HepG2 (cell line): ENCODE data around the gene ARID1A.

Source experiments
- CBX2 ChIP-seq, 2 experiments: fragments of 200-600 bp in 1 of 2; sonication (generic); formaldehyde crosslinking in 1 of 2; IDR thresholded peaks; 2 replicates each; pipeline versions ENCODE4 v1.7.0 to v1.8.1; 2018 to 2022; ENCODE audit warnings: low read depth in 2 of 2, low read length in 1 of 2, mild to moderate bottlenecking in 1 of 2, missing genetic modification reagents in 1 of 2
- CTCF ChIP-seq: sonication (generic); formaldehyde crosslinking; IDR thresholded peaks from 2 replicates; pipeline ENCODE4 v1.5.0; 2020; ENCODE audit warnings: mild to moderate bottlenecking, missing genetic modification reagents, moderate library complexity
- GFI1 ChIP-seq: sonication (generic); formaldehyde crosslinking; IDR thresholded peaks from 2 replicates; pipeline ENCODE4 v1.5.0; 2020; ENCODE audit warnings: missing genetic modification reagents, mild to moderate bottlenecking, borderline replicate concordance
- IRX3 ChIP-seq: sonication (generic); formaldehyde crosslinking; IDR thresholded peaks from 2 replicates; pipeline ENCODE4 v1.8.1; 2023; ENCODE audit warnings: mild to moderate bottlenecking, low read depth, missing genetic modification reagents, borderline replicate concordance
- MYC ChIP-seq: sonication (generic); formaldehyde crosslinking; IDR thresholded peaks from 2 replicates; pipeline ENCODE4 v1.9.0; 2021; ENCODE audit warnings: missing genetic modification reagents, borderline replicate concordance
- NCOA1 ChIP-seq: sonication (generic); formaldehyde crosslinking; IDR thresholded peaks from 2 replicates; pipeline ENCODE4 v1.9.0; 2021; ENCODE audit warnings: missing genetic modification reagents
- POLR2A ChIP-seq, 2 experiments: IDR thresholded peaks; 2 replicates each; pipeline ENCODE4 v1.6.1; 2011; ENCODE audit warnings: low read depth in 2 of 2, low read length in 2 of 2, mild to moderate bottlenecking in 1 of 2, moderate library complexity in 1 of 2; ENCODE audit not compliant: insufficient read depth in 1 of 2
- RBAK ChIP-seq: sonication (generic); formaldehyde crosslinking; IDR thresholded peaks from 2 replicates; pipeline ENCODE4 v1.5.1; 2020; ENCODE audit warnings: mild to moderate bottlenecking, missing genetic modification reagents
- SIN3A ChIP-seq: IDR thresholded peaks from 2 replicates; pipeline ENCODE4 v1.6.1; 2011; ENCODE audit warnings: low read depth, mild to moderate bottlenecking, control low read depth, low read length, borderline replicate concordance
- ZZZ3 ChIP-seq: sonication (generic); formaldehyde crosslinking; IDR thresholded peaks from 2 replicates; pipeline ENCODE4 v1.4.0; 2020; ENCODE audit warnings: missing genetic modification reagents, mild to moderate bottlenecking, borderline replicate concordance

- TF ChIP-seq MYC (CRISPR knock-in tag): no peak
- TF ChIP-seq NCOA1 (CRISPR knock-in tag): no peak
- TF ChIP-seq CBX2 (IDR thresholded peaks at IDR 0.05; ENCODE audit: low read depth, low read length): no peak
- TF ChIP-seq CBX2 (CRISPR knock-in tag; IDR thresholded peaks at IDR 0.05; ENCODE audit: low read depth): no peak
- TF ChIP-seq POLR2A (IDR thresholded peaks at IDR 0.05; ENCODE audit: insufficient read depth in 1 of 2, low read depth in 2 of 2, low read length in 2 of 2): no peak
- TF ChIP-seq SIN3A: no peak
- TF ChIP-seq GFI1 (CRISPR knock-in tag): no peak
- no peak for TF ChIP-seq IRX3 (CRISPR knock-in tag)
- TF ChIP-seq ZZZ3: no peak
- no peak for TF ChIP-seq RBAK (CRISPR knock-in tag)
- TF ChIP-seq CTCF (CRISPR knock-in tag): no peak
These were observed 1.0 kb upstream of the ARID1A start for GRCh38 chr1:26694638-26695355.
